NCI-H748 treated with DMSO at 0.1 percent for 48 hours (cell line): ENCODE results near the gene PCDHGA8.
A peak's percentile ranks its signal among the peaks of the same experiment; 100 is the strongest.
"Not testable (repeated sequence)": the region's sequence is repeated elsewhere in the genome, so short reads cannot be mapped to it uniquely, and the experiment has no call there.

Experiments used
- DNase-seq: peaks from one replicate; lab custom pipeline; 2025; lab: John Stamatoyannopoulos, UW

Gene PCDHGA8

DNA sequence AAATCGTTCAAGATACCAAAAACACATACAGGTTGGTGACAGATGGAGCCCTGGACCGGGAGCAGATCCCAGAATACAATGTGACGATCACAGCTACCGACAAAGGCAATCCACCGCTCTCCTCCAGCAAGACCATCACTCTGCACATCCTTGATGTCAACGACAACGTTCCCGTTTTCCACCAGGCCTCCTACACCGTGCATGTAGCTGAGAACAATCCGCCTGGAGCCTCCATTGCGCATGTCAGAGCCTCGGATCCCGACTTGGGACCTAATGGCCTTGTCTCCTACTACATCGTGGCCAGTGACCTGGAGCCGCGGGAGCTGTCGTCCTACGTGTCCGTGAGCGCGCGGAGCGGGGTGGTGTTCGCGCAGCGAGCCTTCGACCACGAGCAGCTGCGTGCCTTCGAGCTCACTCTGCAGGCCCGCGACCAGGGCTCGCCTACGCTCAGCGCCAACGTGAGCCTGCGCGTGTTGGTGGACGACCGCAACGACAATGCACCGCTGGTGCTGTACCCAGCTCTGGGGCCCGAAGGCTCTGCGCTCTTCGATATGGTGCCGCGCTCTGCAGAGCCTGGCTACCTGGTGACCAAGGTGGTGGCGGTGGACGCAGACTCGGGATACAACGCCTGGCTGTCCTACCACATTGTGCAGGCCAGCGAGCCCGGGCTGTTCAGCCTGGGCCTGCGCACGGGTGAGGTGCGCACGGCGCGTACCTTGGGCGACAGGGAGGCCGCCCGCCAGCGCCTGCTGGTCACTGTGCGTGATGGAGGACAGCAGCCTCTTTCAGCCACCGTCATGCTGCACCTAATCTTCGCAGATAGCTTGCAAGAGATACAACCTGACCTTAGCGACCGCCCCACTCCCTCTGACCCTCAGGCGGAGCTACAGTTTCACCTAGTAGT lies 20.6 kb upstream of the PCDHGA8 start:
- no peak for DNase-seq

DNA sequence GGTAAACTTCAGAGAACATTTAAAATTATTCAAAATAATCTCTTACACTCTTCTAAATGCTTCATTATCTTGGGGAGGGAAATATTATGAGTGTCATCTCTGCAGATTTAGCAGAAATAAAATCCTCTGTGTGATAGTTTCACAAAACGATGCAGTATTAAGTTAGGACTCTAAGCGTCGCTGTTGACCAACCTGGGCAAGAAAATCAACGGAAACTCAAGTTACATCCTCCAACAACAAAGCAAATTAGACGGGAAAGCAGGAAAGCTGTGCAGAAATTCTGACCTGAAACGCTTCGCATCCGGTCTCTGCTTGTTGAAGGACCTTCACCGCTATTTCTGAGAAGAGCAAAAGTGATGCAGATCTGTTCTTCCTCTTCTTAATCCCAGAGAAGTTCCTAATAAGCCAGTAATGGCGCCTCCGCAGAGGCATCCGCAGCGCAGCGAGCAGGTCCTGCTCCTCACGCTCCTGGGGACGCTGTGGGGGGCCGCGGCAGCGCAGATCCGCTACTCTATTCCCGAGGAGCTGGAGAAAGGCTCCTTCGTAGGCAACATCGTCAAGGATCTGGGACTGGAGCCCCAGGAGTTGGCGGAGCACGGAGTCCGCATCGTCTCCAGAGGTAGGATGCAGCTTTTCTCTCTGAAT lies 18.6 kb upstream of the PCDHGA8 start, which contains the start of gene PCDHGA6:
Gene PCDHGA6, plus strand, starts transcription at position 219 of the 645 bp plus-strand sequence. Its CDS starts 193 bp downstream, at position 412.
- DNase-seq: no peak

- DNase-seq: no peak
These were observed 17.8 kb upstream of the PCDHGA8 start for GRCh38 chr5:141374627-141375026.

DNA sequence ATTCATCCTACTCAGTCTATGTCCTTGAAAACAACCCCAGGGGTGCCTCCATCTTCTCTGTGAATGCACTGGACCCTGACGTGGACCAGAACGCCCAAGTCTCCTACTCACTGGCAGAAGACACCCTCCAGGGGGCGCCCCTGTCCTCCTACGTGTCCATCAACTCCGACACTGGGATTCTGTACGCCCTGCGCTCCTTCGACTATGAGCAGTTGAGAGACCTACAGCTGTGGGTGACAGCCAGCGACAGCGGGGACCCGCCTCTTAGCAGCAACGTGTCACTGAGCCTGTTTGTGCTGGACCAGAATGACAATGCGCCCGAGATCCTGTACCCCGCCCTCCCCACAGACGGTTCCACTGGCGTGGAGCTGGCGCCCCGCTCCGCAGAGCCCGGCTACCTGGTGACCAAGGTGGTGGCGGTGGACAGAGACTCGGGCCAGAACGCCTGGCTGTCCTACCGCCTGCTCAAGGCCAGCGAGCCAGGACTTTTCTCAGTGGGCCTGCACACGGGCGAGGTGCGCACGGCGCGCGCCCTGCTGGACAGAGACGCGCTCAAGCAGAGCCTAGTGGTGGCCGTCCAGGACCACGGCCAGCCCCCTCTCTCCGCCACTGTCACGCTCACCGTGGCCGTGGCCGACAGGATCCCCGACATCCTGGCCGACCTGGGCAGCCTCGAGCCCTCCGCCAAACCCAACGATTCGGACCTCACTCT lies 16.8 kb upstream of the PCDHGA8 start:
- DNase-seq: not testable (repeated sequence)

GRCh38 chr5:141382469-141383294 lies 9.8 kb upstream of the PCDHGA8 start, which contains the start of gene PCDHGA7:
Gene PCDHGA7, plus strand, starts transcription at chr5:141382742. Its CDS starts 158 bp downstream, at chr5:141382900.
- DNase-seq: no peak

DNA sequence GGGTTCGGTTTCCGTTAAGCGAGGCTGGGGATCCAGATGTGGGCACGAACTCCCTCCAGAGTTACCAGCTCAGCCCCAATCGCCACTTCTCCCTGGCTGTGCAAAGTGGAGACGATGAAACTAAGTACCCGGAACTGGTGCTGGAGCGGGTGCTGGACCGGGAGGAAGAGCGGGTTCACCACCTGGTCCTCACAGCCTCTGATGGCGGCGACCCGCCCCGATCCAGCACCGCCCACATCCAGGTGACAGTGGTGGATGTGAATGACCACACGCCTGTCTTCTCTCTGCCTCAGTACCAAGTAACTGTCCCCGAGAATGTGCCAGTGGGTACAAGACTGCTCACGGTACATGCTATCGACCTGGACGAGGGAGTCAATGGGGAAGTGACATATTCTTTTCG lies 9.1 kb upstream of the PCDHGA8 start:
- DNase-seq: no peak

GRCh38 chr5:141384471-141385267 lies 7.8 kb upstream of the PCDHGA8 start:
- no peak for DNase-seq

DNA sequence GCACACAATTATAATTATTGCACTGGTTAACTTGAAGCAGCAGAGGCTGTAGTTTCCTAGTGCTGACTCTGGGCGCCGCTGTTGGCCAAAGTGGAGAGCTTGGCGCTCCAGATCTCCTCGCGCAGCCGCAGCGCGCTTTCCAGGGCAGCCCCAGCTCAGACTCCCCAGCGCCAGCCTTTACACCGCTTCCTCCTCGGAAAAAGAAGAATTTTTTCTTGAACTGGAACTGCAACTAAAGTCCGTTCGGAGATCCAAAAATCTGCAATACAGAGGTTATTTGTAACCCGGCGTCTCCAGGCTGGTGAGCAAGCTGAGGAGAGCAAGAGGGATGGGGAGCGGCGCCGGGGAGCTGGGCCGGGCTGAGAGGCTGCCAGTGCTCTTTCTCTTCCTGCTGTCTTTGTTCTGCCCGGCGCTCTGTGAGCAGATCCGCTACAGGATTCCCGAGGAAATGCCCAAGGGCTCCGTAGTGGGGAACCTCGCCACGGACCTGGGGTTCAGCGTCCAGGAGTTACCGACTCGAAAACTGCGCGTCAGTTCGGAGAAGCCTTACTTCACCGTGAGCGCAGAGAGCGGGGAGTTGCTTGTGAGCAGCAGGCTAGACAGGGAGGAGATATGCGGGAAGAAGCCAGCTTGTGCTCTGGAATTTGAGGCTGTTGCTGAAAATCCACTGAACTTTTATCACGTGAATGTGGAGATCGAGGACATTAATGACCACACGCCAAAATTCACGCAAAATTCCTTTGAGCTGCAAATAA lies 4.7 kb upstream of the PCDHGA8 start, which contains the start of gene PCDHGB4:
Gene PCDHGB4, plus strand, starts transcription at position 142 of the 755 bp plus-strand sequence. Its CDS starts 187 bp downstream, at position 329.
- not testable (repeated sequence) for DNase-seq

GRCh38 chr5:141388661-141389060 lies 3.8 kb upstream of the PCDHGA8 start:
- DNase-seq: no peak

DNA sequence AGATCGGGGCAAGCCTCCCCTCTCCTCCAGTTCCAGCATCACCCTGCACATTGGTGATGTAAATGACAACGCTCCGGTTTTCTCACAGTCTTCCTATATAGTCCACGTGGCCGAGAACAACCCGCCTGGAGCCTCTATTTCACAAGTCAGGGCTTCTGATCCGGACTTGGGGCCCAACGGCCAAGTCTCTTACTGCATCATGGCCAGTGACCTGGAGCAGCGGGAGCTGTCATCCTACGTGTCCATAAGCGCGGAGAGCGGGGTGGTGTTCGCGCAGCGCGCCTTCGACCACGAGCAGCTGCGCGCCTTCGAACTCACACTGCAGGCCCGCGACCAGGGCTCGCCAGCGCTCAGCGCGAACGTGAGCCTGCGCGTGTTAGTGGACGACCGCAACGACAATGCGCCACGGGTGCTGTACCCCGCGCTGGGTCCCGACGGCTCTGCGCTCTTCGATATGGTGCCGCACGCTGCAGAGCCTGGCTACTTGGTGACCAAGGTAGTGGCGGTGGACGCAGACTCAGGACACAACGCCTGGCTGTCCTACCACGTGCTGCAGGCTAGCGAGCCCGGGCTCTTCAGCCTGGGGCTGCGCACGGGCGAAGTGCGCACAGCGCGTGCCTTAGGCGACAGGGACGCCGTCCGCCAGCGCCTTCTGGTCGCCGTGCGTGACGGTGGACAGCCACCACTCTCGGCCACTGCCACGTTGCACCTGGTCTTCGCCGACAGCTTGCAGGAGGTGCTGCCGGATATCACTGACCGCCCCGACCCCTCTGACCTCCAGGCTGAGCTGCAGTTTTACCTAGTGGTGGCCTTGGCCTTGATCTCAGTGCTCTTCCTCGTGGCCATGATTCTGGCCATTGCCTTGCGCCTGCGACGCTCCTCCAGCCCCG lies 3.0 kb upstream of the PCDHGA8 start:
- no peak for DNase-seq

- no peak for DNase-seq
These were observed 834 bp downstream of the PCDHGA8 start for GRCh38 chr5:141393267-141393666.

DNA sequence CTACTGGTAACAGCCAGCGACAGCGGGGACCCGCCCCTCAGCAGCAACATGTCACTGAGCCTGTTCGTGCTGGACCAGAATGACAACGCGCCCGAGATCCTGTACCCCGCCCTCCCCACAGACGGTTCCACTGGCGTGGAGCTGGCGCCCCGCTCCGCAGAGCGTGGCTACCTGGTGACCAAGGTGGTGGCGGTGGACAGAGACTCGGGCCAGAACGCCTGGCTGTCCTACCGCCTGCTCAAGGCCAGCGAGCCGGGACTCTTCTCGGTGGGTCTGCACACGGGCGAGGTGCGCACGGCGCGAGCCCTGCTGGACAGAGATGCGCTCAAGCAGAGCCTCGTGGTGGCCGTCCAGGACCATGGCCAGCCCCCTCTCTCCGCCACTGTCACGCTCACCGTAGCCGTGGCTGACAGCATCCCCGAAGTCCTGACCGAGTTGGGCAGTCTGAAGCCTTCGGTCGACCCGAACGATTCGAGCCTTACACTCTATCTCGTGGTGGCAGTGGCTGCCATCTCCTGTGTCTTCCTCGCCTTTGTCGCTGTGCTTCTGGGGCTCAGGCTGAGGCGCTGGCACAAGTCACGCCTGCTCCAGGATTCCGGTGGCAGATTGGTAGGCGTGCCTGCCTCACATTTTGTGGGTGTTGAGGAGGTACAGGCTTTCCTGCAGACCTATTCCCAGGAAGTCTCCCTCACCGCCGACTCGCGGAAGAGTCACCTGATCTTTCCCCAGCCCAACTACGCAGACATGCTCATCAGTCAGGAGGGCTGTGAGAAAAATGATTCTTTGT lies 2.2 kb downstream of the PCDHGA8 start:
- DNase-seq: not testable (repeated sequence)

DNA sequence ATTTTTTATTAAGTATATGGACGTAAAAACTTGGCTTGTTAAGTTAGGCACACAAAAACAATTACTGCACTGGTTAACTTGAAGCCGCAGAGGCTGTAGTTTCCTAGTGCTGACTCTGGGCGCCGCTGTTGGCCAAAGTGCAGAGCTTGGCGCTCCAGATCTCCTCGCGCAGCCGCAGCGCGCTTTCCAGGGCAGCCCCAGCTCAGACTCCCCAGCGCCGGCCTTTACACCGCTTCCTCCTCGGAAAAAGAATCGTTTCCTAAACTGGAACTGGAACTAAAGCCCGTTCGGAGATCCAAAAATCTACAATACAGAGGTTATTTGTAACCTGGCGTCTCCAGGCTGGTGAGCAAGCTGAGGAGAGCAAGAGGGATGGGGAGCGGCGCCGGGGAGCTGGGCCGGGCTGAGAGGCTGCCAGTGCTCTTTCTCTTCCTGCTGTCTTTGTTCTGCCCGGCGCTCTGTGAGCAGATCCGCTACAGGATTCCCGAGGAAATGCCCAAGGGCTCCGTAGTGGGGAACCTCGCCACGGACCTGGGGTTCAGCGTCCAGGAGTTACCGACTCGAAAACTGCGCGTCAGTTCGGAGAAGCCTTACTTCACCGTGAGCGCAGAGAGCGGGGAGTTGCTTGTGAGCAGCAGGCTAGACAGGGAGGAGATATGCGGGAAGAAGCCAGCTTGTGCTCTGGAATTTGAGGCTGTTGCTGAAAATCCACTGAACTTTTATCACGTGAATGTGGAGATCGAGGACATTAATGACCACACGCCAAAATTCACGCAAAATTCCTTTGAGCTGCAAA lies 5.5 kb downstream of the PCDHGA8 start, which contains the start of gene PCDHGB5:
Gene PCDHGB5, plus strand, starts transcription at position 192 of the 796 bp plus-strand sequence. Its CDS starts 181 bp downstream, at position 373.
- peak; percentile 50 for DNase-seq

GRCh38 chr5:141398608-141399007 lies 6.2 kb downstream of the PCDHGA8 start:
- DNase-seq: no peak

- DNase-seq: no peak
These were observed 7.3 kb downstream of the PCDHGA8 start for GRCh38 chr5:141399555-141400258.

GRCh38 chr5:141402553-141403243 lies 10.3 kb downstream of the PCDHGA8 start, which contains the start of gene PCDHGA9:
Gene PCDHGA9, plus strand, starts transcription at chr5:141402778. Its CDS starts 175 bp downstream, at chr5:141402953.
- no peak for DNase-seq
